Measurements from ENCODE around the gene TMEM178B. TPM values are rescaled to one million over a fixed set of nuclear protein-coding genes. Genes with fewer than 3 reads are reported as not detected.

TMEM178B gene
- total RNA-seq, 1 experiment from 2014 or later, result 0.39 TPM

DNA sequence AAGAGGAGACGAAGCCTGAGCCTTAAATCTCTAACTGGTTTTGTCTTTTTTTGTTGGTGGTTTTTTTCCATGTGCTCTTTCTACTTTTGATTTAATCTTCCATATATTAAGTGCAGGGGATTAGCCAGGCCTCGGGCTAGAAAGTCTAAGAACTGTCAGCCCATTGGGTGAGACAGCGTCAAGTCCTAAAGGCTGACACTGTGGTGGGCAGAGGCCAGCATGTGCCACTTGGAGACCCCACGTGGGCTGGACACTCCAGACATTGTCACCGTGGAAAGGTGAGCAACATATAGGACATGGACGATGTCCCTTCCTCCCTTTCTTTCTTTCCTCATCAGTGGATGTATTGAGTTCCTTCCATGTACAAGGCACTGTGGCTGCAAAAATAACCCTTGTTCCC lies 129.3 kb downstream of the TMEM178B start:
- TF ChIP-seq, protein P1, sequence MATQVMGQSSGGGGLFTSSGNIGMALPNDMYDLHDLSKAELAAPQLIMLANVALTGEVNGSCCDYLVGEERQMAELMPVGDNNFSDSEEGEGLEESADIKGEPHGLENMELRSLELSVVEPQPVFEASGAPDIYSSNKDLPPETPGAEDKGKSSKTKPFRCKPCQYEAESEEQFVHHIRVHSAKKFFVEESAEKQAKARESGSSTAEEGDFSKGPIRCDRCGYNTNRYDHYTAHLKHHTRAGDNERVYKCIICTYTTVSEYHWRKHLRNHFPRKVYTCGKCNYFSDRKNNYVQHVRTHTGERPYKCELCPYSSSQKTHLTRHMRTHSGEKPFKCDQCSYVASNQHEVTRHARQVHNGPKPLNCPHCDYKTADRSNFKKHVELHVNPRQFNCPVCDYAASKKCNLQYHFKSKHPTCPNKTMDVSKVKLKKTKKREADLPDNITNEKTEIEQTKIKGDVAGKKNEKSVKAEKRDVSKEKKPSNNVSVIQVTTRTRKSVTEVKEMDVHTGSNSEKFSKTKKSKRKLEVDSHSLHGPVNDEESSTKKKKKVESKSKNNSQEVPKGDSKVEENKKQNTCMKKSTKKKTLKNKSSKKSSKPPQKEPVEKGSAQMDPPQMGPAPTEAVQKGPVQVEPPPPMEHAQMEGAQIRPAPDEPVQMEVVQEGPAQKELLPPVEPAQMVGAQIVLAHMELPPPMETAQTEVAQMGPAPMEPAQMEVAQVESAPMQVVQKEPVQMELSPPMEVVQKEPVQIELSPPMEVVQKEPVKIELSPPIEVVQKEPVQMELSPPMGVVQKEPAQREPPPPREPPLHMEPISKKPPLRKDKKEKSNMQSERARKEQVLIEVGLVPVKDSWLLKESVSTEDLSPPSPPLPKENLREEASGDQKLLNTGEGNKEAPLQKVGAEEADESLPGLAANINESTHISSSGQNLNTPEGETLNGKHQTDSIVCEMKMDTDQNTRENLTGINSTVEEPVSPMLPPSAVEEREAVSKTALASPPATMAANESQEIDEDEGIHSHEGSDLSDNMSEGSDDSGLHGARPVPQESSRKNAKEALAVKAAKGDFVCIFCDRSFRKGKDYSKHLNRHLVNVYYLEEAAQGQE (IDR thresholded peaks at IDR 0.05; ENCODE audit: insufficient read depth in 1 of 2, low read depth in 2 of 2, low read length in 1 of 2), result no peak
- TF ChIP-seq TCF7L2 (IDR thresholded peaks at IDR 0.05; ENCODE audit: low read depth, low read length) (no peak), POLR2AphosphoS5 (IDR thresholded peaks at IDR 0.05; ENCODE audit: low read depth, low read length) (no peak), SIN3A (IDR thresholded peaks at IDR 0.05; ENCODE audit: borderline replicate concordance, insufficient read depth, low read depth, low read length) (no peak)
- TF ChIP-seq, protein P2, sequence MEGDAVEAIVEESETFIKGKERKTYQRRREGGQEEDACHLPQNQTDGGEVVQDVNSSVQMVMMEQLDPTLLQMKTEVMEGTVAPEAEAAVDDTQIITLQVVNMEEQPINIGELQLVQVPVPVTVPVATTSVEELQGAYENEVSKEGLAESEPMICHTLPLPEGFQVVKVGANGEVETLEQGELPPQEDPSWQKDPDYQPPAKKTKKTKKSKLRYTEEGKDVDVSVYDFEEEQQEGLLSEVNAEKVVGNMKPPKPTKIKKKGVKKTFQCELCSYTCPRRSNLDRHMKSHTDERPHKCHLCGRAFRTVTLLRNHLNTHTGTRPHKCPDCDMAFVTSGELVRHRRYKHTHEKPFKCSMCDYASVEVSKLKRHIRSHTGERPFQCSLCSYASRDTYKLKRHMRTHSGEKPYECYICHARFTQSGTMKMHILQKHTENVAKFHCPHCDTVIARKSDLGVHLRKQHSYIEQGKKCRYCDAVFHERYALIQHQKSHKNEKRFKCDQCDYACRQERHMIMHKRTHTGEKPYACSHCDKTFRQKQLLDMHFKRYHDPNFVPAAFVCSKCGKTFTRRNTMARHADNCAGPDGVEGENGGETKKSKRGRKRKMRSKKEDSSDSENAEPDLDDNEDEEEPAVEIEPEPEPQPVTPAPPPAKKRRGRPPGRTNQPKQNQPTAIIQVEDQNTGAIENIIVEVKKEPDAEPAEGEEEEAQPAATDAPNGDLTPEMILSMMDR (IDR thresholded peaks at IDR 0.05), result no peak
- H3K36me3 ChIP-seq (ENCODE audit: control insufficient read depth, insufficient read depth, low read length), result no peaks in the 10 kb centered on the region
- no peaks in the 10 kb centered on the region for H3K4me1 ChIP-seq (ENCODE audit: control insufficient read depth, insufficient read depth, low read length)
- in situ Hi-C loops (cut with HindIII; ENCODE audit: low pct_unique_long_range_greater_than_20kb, low sequenced_read_pairs) (no loop called here), intact Hi-C loops (cut with micrococcal nuclease; ENCODE audit: unreplicated experiment) (no loop called here)
- no TSS peak for BruUV-seq (replicated peaks)
- 0 out of 2 replicates have a peak, but pooled peaks cover 4% of the 10 kb centered on the region for H3K27me3 ChIP-seq (ENCODE audit: control insufficient read depth, insufficient read depth, low read length)
- ATAC-seq (no peak), DNase-seq (ENCODE audit: low read depth, low spot score) (no peak)
- H3K9me3 ChIP-seq (ENCODE audit: control insufficient read depth, insufficient read depth, low read depth, low read length), result no peaks in the 10 kb centered on the region
- no peak overlapping the region for H3K4me3 ChIP-seq (ENCODE audit: low read depth in 2 of 2, low read length in 2 of 2)
- ChIA-PET CTCF (no interaction called here), POLR2A (no interaction called here)
- no peak overlapping the region for H3K27ac ChIP-seq (ENCODE audit: low read length)

DNA sequence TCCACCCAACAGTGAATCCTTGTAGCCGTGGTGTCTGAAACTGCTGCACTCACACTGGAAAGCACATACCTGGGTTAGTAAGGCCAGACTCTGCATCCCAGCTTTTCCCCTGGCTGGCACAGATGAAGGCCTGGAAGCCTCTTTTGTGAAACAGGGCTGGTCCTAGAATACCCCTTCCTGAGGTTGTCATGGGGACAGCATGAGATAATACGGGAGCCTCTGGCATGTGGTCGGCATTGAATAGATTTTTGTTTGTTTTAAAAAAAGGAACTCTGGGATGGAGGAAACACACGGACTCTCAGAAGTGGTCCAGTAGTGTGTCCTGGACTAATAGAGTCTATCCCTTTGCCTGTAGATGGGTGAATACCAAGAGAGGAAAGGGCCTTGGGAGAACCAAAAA lies 129.7 kb downstream of the TMEM178B start:
- H3K27me3 ChIP-seq (ENCODE audit: control insufficient read depth, insufficient read depth, low read length), result 0 out of 2 replicates have a peak, but pooled peaks cover 4% of the 10 kb centered on the region
- DNase-seq (ENCODE audit: low read depth, low spot score) (no peak), ATAC-seq (no peak)
- H3K4me3 ChIP-seq (ENCODE audit: low read depth in 2 of 2, low read length in 2 of 2), result no peak overlapping the region
- no peak for TF ChIP-seq TCF7L2 (IDR thresholded peaks at IDR 0.05; ENCODE audit: low read depth, low read length)
- no peak for TF ChIP-seq SIN3A (IDR thresholded peaks at IDR 0.05; ENCODE audit: borderline replicate concordance, insufficient read depth, low read depth, low read length)
- TF ChIP-seq, protein P2 (IDR thresholded peaks at IDR 0.05), result no peak
- no peak for TF ChIP-seq POLR2AphosphoS5 (IDR thresholded peaks at IDR 0.05; ENCODE audit: low read depth, low read length)
- TF ChIP-seq, protein P1 (IDR thresholded peaks at IDR 0.05; ENCODE audit: insufficient read depth in 1 of 2, low read depth in 2 of 2, low read length in 1 of 2), result no peak
- H3K9me3 ChIP-seq (ENCODE audit: control insufficient read depth, insufficient read depth, low read depth, low read length), result no peaks in the 10 kb centered on the region
- no peak overlapping the region for H3K27ac ChIP-seq (ENCODE audit: low read length)
- ChIA-PET POLR2A (no interaction called here), CTCF (no interaction called here)
- H3K36me3 ChIP-seq (ENCODE audit: control insufficient read depth, insufficient read depth, low read length), result no peaks in the 10 kb centered on the region
- in situ Hi-C loops (cut with HindIII; ENCODE audit: low pct_unique_long_range_greater_than_20kb, low sequenced_read_pairs) (no loop called here), intact Hi-C loops (cut with micrococcal nuclease; ENCODE audit: unreplicated experiment) (no loop called here)
- no TSS peak for BruUV-seq (replicated peaks)
- no peaks in the 10 kb centered on the region for H3K4me1 ChIP-seq (ENCODE audit: control insufficient read depth, insufficient read depth, low read length)

All from Panc1 (cell line).